Natural killer cell treated with Interleukin-12 subunit alpha and Interleukin-12 subunit beta and Interleukin-15 and Interleukin-18, amount 100 ng/mL, for 72 hours (primary cell): Measurements from ENCODE around the gene ORC4. TPM values are rescaled to one million over a fixed set of nuclear protein-coding genes. Genes with fewer than 3 reads are reported as not detected.
A peak's percentile ranks its signal among the peaks of the same experiment; 100 is the strongest.

ENCODE experiments used
- ATAC-seq, 2 donors: fragments of 150-1000 bp; cut with Tn5 transposase in 1 of 2; sonication (Bioruptor Pico), chemical (Tn5 transposase) in 1 of 2; 2 replicates each; pipeline ENCODE4 v1.10.0; 2021
- DNase-seq: peaks from one replicate; pipeline ENCODE4 v3.0.0; 2022; ENCODE audit warnings: low spot score
- H3K27ac Mint-ChIP-seq, 2 donors: 1 replicate in 1 of 2; 2 replicates in 1 of 2; pipeline ENCODE4 v1.8.0; 2022; ENCODE audit warnings: mixed read lengths in 2 of 2, mild to moderate bottlenecking in 1 of 2, moderate library complexity in 1 of 2
- H3K27me3 Mint-ChIP-seq, 2 donors: 1 replicate in 1 of 2; 2 replicates in 1 of 2; pipeline ENCODE4 v1.8.0; 2022; ENCODE audit warnings: mixed read lengths in 2 of 2
- H3K36me3 Mint-ChIP-seq: one replicate; pipeline ENCODE4 v1.8.0; 2022; ENCODE audit warnings: mixed read lengths
- H3K4me1 Mint-ChIP-seq, 2 donors: 1 replicate in 1 of 2; 2 replicates in 1 of 2; pipeline ENCODE4 v1.8.0; 2022; ENCODE audit warnings: low read depth in 2 of 2, mixed read lengths in 2 of 2, mild to moderate bottlenecking in 1 of 2
- H3K4me3 Mint-ChIP-seq: one replicate; pipeline ENCODE4 v1.8.0; 2022; ENCODE audit warnings: mixed read lengths
- H3K9me3 Mint-ChIP-seq: 2 replicates; pipeline ENCODE4 v1.8.0; 2022; ENCODE audit warnings: mixed read lengths
- total RNA-seq, 2 donors: library from RNA; stranded (reverse); gene quantifications; one replicate each; pipeline ENCODE4 v1.2.3, GENCODE V29; 2022

ORC4 gene
- total RNA-seq, 2 donors from 2014 or later = 24.5 to 28.3 TPM

- H3K27me3 Mint-ChIP-seq = no peaks in the 10 kb centered on the region
- no peaks in the 10 kb centered on the region for H3K9me3 Mint-ChIP-seq
- H3K27ac Mint-ChIP-seq = no peak overlapping the region
- no peak for ATAC-seq
- DNase-seq = no peak
- peaks cover 8% of the 10 kb centered on the region for H3K36me3 Mint-ChIP-seq
- no peak overlapping the region for H3K4me3 Mint-ChIP-seq
- no peaks in the 10 kb centered on the region for H3K4me1 Mint-ChIP-seq
These were observed 81.2 kb downstream of the ORC4 start for GRCh38 chr2:147939313-147939712.

GRCh38 chr2:147937744-147938349 is 82.7 kb downstream of the ORC4 start:
- Mint-ChIP-seq H3K36me3 (peaks cover 8% of the 10 kb centered on the region), H3K27ac (no peak overlapping the region), H3K4me3 (no peak overlapping the region), H3K27me3 (no peaks in the 10 kb centered on the region), H3K4me1 (no peaks in the 10 kb centered on the region), H3K9me3 (no peaks in the 10 kb centered on the region)
- DNase-seq (no peak), ATAC-seq (no peak)

- no peak for ATAC-seq
- H3K27me3 Mint-ChIP-seq = no peaks in the 10 kb centered on the region
- peaks cover 4% of the 10 kb centered on the region for H3K36me3 Mint-ChIP-seq
- no peak for DNase-seq
- no peak overlapping the region for H3K27ac Mint-ChIP-seq
- H3K4me3 Mint-ChIP-seq = no peak overlapping the region
- no peaks in the 10 kb centered on the region for H3K4me1 Mint-ChIP-seq
- H3K9me3 Mint-ChIP-seq = no peaks in the 10 kb centered on the region
These were observed 85.5 kb downstream of the ORC4 start for GRCh38 chr2:147934881-147935620.

DNA sequence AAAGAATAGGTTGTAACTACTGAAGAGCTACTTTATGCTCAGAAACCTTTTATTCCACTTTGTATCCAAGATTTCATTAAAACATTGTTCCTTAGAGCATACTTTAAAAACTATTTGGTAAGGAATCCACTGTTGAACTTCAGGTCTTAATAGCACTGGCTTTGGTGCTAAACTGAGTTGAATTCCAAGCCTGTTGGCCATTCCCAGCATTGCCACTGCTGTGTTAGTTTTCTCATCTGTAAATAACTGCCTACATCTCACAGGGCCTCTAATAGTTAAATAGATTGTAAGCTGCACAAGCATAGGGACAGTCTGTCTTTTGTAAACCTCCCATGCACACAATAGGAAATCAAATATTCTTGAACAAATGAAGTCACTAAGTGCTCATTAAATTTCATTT is 86.6 kb downstream of the ORC4 start:
- Mint-ChIP-seq H3K27ac (no peak overlapping the region), H3K27me3 (no peaks in the 10 kb centered on the region), H3K9me3 (no peaks in the 10 kb centered on the region), H3K4me1 (no peaks in the 10 kb centered on the region), H3K4me3 (no peak overlapping the region), H3K36me3 (peaks cover 4% of the 10 kb centered on the region)
- no peak for ATAC-seq
- no peak for DNase-seq

GRCh38 chr2:147927053-147927588 is 93.4 kb downstream of the ORC4 start:
- Mint-ChIP-seq H3K27ac (no peak overlapping the region), H3K36me3 (no peaks in the 10 kb centered on the region), H3K4me3 (no peak overlapping the region), H3K27me3 (no peaks in the 10 kb centered on the region), H3K9me3 (no peaks in the 10 kb centered on the region), H3K4me1 (peaks cover 0 to 3% of the 10 kb centered on the region in 2 donors)
- DNase-seq = no peak
- ATAC-seq = no peak

DNA sequence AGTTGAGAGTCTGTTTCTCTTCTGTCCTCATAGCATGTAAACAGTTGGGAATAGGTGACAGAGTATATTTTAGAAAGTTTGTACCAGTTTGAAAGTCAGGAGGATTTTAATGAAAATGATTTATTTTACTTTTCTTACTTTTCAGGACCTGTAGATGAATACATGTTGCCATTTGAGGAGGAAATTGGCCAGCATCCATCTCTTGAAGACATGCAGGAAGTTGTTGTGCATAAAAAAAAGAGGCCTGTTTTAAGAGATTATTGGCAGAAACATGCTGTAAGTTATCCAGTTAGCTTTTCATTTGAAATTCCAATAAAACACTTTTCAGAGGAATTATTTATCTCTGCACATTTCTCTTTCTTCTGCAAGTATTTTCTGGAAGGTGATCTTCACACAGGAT is 94.7 kb downstream of the ORC4 start:
- no peaks in the 10 kb centered on the region for H3K36me3 Mint-ChIP-seq
- H3K4me1 Mint-ChIP-seq = peaks cover 0 to 3% of the 10 kb centered on the region in 2 donors
- no peak overlapping the region for H3K4me3 Mint-ChIP-seq
- no peaks in the 10 kb centered on the region for H3K9me3 Mint-ChIP-seq
- H3K27me3 Mint-ChIP-seq = no peaks in the 10 kb centered on the region
- no peak for ATAC-seq
- peak overlapping the region in 1 of 2 donors; percentile 62 for H3K27ac Mint-ChIP-seq
- DNase-seq = no peak

- no peaks in the 10 kb centered on the region for H3K9me3 Mint-ChIP-seq
- peaks cover 0 to 3% of the 10 kb centered on the region in 2 donors for H3K4me1 Mint-ChIP-seq
- no peak for DNase-seq
- no peaks in the 10 kb centered on the region for H3K27me3 Mint-ChIP-seq
- ATAC-seq = no peak
- no peak overlapping the region for H3K27ac Mint-ChIP-seq
- H3K36me3 Mint-ChIP-seq = no peaks in the 10 kb centered on the region
- H3K4me3 Mint-ChIP-seq = no peak overlapping the region
These were observed 95.9 kb downstream of the ORC4 start for GRCh38 chr2:147924647-147925046.

- H3K27me3 Mint-ChIP-seq = no peaks in the 10 kb centered on the region
- H3K4me1 Mint-ChIP-seq = peaks cover 0 to 3% of the 10 kb centered on the region in 2 donors
- no peak for ATAC-seq
- H3K27ac Mint-ChIP-seq = no peak overlapping the region
- no peak overlapping the region for H3K4me3 Mint-ChIP-seq
- H3K9me3 Mint-ChIP-seq = no peaks in the 10 kb centered on the region
- no peaks in the 10 kb centered on the region for H3K36me3 Mint-ChIP-seq
- DNase-seq = no peak
These were observed 96.7 kb downstream of the ORC4 start for GRCh38 chr2:147923846-147924245.

DNA sequence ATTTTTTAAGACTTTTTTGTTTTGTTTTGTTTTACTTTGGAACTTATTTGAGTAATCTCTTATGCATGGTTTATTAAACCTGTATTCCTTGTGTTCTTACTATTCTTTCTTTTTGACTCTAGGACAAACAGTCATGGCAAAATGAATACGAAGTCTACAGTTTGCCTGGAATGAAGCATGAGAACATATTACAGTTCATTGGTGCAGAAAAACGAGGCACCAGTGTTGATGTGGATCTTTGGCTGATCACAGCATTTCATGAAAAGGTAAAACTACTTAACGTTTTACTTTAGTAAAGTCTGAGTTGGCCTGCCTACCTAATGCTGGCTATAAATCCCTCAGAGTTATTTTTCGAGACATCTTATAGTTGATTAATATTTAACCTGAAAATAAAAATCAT is 103.4 kb downstream of the ORC4 start:
- Mint-ChIP-seq H3K4me3 (no peak overlapping the region), H3K36me3 (no peaks in the 10 kb centered on the region), H3K27me3 (no peaks in the 10 kb centered on the region), H3K9me3 (no peaks in the 10 kb centered on the region), H3K27ac (no peak overlapping the region), H3K4me1 (no peaks in the 10 kb centered on the region)
- DNase-seq (no peak), ATAC-seq (no peak)

- no peak overlapping the region for H3K27ac Mint-ChIP-seq
- H3K27me3 Mint-ChIP-seq = no peaks in the 10 kb centered on the region
- H3K9me3 Mint-ChIP-seq = no peaks in the 10 kb centered on the region
- no peak overlapping the region for H3K4me3 Mint-ChIP-seq
- ATAC-seq (no peak), DNase-seq (no peak)
- H3K36me3 Mint-ChIP-seq = no peaks in the 10 kb centered on the region
- no peaks in the 10 kb centered on the region for H3K4me1 Mint-ChIP-seq
These were observed 103.8 kb downstream of the ORC4 start for GRCh38 chr2:147916723-147917122.

GRCh38 chr2:147916067-147916466 is 104.5 kb downstream of the ORC4 start:
- H3K4me3 Mint-ChIP-seq = no peak overlapping the region
- no peaks in the 10 kb centered on the region for H3K27me3 Mint-ChIP-seq
- no peak overlapping the region for H3K27ac Mint-ChIP-seq
- no peaks in the 10 kb centered on the region for H3K4me1 Mint-ChIP-seq
- DNase-seq (no peak), ATAC-seq (no peak)
- no peaks in the 10 kb centered on the region for H3K9me3 Mint-ChIP-seq
- H3K36me3 Mint-ChIP-seq = no peaks in the 10 kb centered on the region

DNA sequence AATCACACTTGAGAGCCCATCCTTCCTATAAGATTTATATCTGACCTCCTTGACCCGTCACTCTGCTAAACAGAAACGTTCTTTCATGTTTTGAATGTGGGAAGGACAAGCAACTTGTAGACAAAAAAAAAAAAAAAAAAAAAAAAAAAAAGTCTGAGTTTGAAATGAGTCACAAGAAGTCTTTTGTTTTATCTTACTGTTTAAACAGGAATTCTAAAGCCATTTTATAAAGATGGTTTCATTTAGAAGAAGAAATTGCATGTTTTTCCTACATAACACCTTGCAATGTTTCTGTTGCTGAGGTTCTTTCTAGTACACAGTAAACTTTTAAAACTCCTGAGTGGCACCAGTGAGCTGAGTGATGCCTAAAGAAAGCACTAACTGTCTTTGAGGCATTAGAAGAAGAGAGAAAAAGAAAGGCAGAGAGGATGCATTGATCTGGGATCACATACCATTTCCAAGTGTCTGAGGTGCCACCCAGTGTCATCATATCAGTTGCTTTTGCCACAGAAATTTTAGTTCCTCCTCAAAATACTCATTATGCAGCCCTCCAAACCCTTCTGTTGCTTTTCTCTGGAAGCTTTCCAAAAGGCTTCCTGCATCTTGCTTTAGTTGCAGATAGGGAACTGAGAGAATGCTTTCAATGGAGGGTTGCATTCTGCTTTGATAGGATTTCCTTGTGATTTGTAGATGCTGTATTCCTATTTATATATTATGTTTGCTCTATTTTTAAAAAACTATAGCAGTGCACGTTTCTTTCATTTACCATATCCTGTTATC is 106.6 kb downstream of the ORC4 start:
- no peak overlapping the region for H3K4me3 Mint-ChIP-seq
- no peaks in the 10 kb centered on the region for H3K27me3 Mint-ChIP-seq
- ATAC-seq = no peak
- no peaks in the 10 kb centered on the region for H3K36me3 Mint-ChIP-seq
- DNase-seq = no peak
- H3K9me3 Mint-ChIP-seq = no peaks in the 10 kb centered on the region
- H3K4me1 Mint-ChIP-seq = peaks cover 0 to 2% of the 10 kb centered on the region in 2 donors
- H3K27ac Mint-ChIP-seq = no peak overlapping the region

DNA sequence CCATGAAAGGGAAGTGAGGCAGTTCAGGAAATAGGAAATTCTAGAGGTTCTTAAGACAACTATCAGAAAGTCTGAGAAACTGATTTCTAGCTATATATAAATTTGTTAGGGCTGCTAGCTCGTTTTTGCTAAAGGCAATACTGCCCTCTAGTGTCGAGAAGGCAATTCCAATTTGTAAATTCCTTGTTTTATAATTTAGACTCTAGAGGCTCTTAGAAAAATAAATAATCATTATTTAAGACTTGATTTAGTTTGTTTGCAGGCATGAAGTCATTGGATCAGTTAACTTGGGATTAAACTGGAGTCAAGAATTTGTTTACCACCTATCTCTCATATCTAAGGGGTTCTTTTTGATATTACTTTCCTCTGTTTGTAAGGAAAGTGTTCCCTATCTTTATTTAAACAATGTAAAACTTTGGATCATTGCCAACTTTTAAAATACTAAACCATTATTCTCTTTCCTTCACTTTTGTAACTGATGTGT is 109.5 kb downstream of the ORC4 start:
- no peak for ATAC-seq
- H3K27ac Mint-ChIP-seq = no peak overlapping the region
- H3K27me3 Mint-ChIP-seq = no peaks in the 10 kb centered on the region
- no peaks in the 10 kb centered on the region for H3K36me3 Mint-ChIP-seq
- no peak overlapping the region for H3K4me3 Mint-ChIP-seq
- H3K4me1 Mint-ChIP-seq = peaks cover 0 to 2% of the 10 kb centered on the region in 2 donors
- DNase-seq = no peak
- no peaks in the 10 kb centered on the region for H3K9me3 Mint-ChIP-seq

DNA sequence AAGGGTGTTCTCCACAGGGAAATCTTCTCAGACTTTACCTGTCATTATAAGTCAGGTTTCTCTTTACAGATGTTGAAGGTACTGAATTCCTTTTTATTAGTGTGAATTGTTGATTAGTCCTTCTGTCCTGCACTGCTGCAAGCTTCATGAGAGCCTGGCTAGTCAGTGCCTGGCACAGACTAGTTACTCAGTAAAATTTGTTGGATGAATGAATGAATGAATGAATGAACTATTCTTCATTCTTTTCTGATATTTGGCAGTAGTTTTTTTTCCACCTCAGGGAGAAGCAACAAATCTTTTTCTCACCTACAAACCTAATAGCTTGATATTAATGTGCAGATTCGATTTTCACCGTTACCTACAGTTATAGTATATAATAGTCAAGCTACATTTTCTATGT is 111.4 kb downstream of the ORC4 start:
- Mint-ChIP-seq H3K4me1 (peaks cover 0 to 2% of the 10 kb centered on the region in 2 donors), H3K9me3 (no peaks in the 10 kb centered on the region), H3K27ac (no peak overlapping the region), H3K36me3 (no peaks in the 10 kb centered on the region), H3K27me3 (no peaks in the 10 kb centered on the region), H3K4me3 (no peak overlapping the region)
- DNase-seq = no peak
- no peak for ATAC-seq
